DMS53 treated with DMSO at 0.1 percent for 48 hours (cell line): Measurements from ENCODE around the gene ASIP.

Source experiments
- DNase-seq: peaks from one replicate; lab custom pipeline; 2025; ENCODE audit not compliant: unreplicated experiment; lab: John Stamatoyannopoulos, UW

ASIP gene

DNA sequence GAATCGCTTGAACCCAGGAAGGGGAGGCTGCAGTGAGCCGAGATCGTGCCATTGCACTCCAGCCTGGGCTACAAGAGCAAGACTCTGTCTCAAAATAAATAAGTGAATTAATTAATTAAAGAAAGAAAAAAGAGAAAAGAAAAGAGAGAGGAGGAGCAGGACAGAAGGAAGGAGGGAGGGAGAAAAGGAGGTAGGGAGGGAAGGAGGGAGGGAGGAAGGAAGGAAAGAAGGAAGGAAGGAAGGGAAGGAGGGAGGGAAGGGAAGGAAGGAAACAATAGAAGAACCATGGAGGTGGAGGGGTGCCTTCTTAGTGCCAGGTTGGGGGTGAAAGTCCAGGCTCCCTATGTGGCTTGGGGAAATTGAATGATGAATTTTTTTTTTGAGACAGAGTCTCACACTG, 68.5 kb downstream of the ASIP start:
- DNase-seq, result no peak

DNA sequence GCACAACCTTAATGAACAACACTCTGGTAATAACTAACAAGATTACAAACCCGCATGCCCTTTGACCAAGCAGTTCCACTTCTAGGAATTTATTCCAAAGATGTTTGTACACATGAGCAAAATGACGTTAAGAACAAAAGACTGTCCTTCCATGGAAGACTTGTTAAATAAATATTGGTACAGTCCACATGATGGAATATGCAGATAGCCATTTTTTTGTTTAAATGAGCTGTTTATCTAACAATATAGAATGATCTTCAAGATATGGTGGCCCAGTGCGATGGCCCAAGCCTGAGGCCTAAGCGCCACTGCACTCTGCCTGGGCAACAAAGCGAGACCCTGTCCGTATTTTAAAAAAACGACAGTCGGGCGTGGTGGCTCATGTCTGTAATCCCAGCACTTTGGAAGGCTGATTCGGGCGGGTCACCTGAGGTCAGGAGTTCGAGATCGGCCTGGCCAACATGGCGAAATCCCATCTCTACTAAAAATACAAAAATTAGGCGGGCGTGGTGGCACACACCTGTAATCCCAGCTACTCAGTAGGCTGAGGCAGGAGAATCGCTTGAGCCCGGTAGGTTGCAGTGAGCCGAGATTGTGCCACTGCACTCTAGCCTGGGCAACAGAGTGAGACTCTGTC, 69.4 kb downstream of the ASIP start:
- no peak for DNase-seq

DNA sequence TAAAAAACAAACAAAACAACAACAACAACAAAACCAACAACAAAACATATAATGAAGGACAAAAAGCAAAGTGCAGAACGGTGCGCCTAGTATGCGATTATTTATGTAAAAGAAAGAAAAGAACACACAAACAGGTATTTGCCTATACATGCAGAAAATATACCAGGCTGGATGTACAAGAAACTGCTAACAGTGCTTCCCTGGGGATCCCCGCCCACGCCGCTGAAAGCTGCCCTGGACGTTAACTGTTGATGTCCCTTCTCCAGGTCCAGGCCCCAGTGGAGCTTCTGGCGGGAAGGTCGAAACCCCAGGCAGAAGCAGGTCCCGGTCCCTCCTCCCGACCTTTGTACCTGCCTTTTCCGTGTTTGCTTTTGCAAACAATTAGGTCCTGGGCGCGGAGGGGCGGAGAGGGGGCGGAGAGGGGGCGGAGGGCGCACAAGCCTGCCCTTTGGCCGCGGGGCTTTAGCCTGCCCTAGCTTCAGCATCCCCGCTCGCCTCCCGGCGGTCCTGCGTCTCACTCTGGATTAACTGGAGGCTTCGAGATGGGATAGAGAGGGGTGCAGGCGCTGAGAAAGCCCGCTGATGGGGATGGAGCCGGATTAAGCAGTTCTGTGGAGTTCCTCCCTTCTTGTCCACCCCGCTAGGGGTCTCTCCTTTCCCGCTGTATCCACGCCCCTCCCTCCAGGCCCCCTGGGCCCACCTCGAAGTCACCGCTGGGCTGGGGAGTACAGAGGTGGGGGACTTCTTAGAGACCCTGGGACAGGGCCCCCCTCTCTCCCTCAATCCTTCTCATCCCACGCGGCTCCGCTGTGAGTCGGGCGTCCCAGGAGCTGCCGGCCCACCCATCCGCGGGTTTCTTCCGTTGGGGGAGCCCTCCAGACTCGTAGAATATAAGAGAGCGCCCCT, 70.1 kb downstream of the ASIP start:
- DNase-seq, result peak; percentile 87

DNA sequence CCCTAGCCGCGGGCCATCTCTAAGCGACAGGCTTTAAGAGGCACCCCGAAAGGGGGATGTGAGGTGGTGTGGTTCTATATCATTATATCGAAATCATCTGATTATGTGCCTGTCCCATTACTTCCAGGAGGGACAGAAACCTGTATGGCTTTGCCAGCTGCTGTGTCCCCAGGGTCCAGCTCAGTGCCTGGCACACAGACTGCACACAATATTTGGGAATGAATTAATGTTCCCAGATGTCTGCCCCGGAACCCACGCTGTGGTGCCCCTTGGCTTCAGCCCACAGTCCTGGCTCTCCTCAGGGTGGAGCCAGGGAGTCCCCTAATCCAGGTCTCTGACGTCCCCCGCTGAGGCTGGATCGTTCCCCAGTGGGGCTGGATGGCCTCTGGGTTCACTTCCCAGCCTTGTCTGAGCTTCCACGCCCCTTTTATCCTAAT, 70.8 kb downstream of the ASIP start:
- peak; percentile 10 for DNase-seq

GRCh38 chr20:34312544-34313217, 71.5 kb downstream of the ASIP start:
- peak; percentile 89 for DNase-seq

DNA sequence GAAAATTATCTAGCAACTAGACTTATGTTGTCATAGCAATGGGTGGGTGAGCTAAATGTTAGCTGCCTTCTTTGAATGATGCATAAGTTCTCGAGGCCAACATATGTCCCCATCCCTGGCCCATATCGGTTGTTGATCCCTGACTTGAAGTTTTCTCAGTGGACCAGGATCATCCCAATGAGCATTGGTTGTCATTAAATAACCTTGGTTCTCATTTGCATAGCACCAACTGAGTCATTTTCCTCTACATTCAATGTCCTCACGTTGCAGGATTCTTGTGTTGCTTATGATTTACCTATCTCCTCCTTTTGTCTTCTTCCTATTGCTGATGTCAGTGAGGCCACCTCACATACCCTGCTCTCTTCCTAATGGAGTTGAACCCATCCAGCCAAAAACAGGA, 74.0 kb downstream of the ASIP start:
- no peak for DNase-seq

- peak; percentile 73 for DNase-seq
Observed at GRCh38 chr20:34316196-34316814, 75.1 kb downstream of the ASIP start.
